CD14-positive monocyte (primary cell): ENCODE data around the gene DCP1A. TPM values are rescaled to one million over a fixed set of nuclear protein-coding genes. Genes with fewer than 3 reads are reported as not detected.

Source experiments
- DNase-seq, 3 donors: peaks; one replicate each; pipeline ENCODE4 v3.0.0-alpha.2; 2011 to 2022
- H2AFZ ChIP-seq: 2 replicates; pipeline ENCODE4 v1.6.0; 2012; ENCODE audit warnings: mild to moderate bottlenecking, low read depth, low read length, inconsistent platforms; ENCODE audit not compliant: insufficient read depth, poor library complexity, severe bottlenecking
- H3K27ac ChIP-seq, 2 donors: 1 replicate in 1 of 2; 2 replicates in 1 of 2; pipeline ENCODE4 v1.5.1; 2012 to 2013; ENCODE audit warnings: low read length in 2 of 2, control low read depth in 1 of 2, inconsistent platforms in 1 of 2, low read depth in 1 of 2, mild to moderate bottlenecking in 1 of 2
- H3K27me3 ChIP-seq, 2 donors: one replicate each; pipeline versions ENCODE4 v1.6.0 to v1.6.1; 2011 to 2013; ENCODE audit warnings: low read length in 2 of 2; ENCODE audit not compliant: control insufficient read depth in 2 of 2, insufficient read depth in 2 of 2
- H3K36me3 ChIP-seq, 2 donors: replicated peaks in 1 of 2; 1 replicate in 1 of 2; 2 replicates in 1 of 2; pipeline versions ENCODE4 v1.5.1 to v1.6.1; 2012 to 2013; ENCODE audit warnings: low read length in 2 of 2, control low read depth in 1 of 2, inconsistent platforms in 1 of 2, mild to moderate bottlenecking in 1 of 2; ENCODE audit not compliant: insufficient read depth in 2 of 2, control insufficient read depth in 1 of 2
- H3K4me1 ChIP-seq, 2 donors: 1 replicate in 1 of 2; 2 replicates in 1 of 2; pipeline versions ENCODE4 v1.5.1 to v1.6.1; 2012 to 2013; ENCODE audit warnings: low read length in 2 of 2, control low read depth in 1 of 2, inconsistent platforms in 1 of 2, mild to moderate bottlenecking in 1 of 2, moderate library complexity in 1 of 2; ENCODE audit not compliant: insufficient read depth in 2 of 2, control insufficient read depth in 1 of 2
- H3K4me2 ChIP-seq: replicated peaks from 2 replicates; pipeline ENCODE3; 2012; ENCODE audit warnings: low read length, moderate library complexity, mild to moderate bottlenecking; ENCODE audit not compliant: poor library complexity, severe bottlenecking; ENCODE audit errors: extremely low read depth
- H3K4me3 ChIP-seq, 3 experiments: fragments of 200-600 bp in 1 of 3; sonication (generic) in 1 of 3; replicated peaks in 1 of 3; 1 replicate in 2 of 3; 2 replicates in 1 of 3; pipeline ENCODE4 v1.5.1; 2011 to 2013; ENCODE audit warnings: low read length in 3 of 3, mild to moderate bottlenecking in 3 of 3, control low read depth in 2 of 3, low read depth in 2 of 3, inconsistent platforms in 1 of 3, moderate library complexity in 1 of 3
- H3K79me2 ChIP-seq: 2 replicates; pipeline ENCODE4 v1.6.0; 2012; ENCODE audit warnings: mild to moderate bottlenecking, control low read depth, inconsistent platforms, low read length, moderate library complexity; ENCODE audit not compliant: insufficient read depth
- H3K9ac ChIP-seq: 2 replicates; pipeline ENCODE4 v1.6.0; 2017; ENCODE audit warnings: low read length, mild to moderate bottlenecking; ENCODE audit not compliant: insufficient read depth, poor library complexity, severe bottlenecking
- H3K9me3 ChIP-seq, 2 donors: replicated peaks in 1 of 2; 1 replicate in 1 of 2; 2 replicates in 1 of 2; pipeline versions ENCODE4 v1.5.1 to v1.6.1; 2012 to 2013; ENCODE audit warnings: low read length in 2 of 2, control low read depth in 1 of 2; ENCODE audit not compliant: control insufficient read depth in 1 of 2, insufficient read depth in 1 of 2
- H4K20me1 ChIP-seq: 2 replicates; pipeline ENCODE4 v1.6.0; 2012; ENCODE audit warnings: mild to moderate bottlenecking, low read length, control low read depth, moderate library complexity; ENCODE audit not compliant: insufficient read depth
- H3K27ac Mint-ChIP-seq, 7 donors: one replicate each; pipeline ENCODE4 v1.8.0; 2020; ENCODE audit warnings: mild to moderate bottlenecking in 7 of 7, mixed read lengths in 7 of 7, moderate library complexity in 6 of 7, inconsistent platforms in 2 of 7
- H3K27me3 Mint-ChIP-seq, 3 donors: one replicate each; pipeline ENCODE4 v1.8.0; 2021 to 2022; ENCODE audit warnings: low read depth in 3 of 3, mild to moderate bottlenecking in 3 of 3, mixed read lengths in 3 of 3, moderate library complexity in 3 of 3, inconsistent platforms in 1 of 3
- H3K36me3 Mint-ChIP-seq, 2 donors: one replicate each; pipeline ENCODE4 v1.8.0; 2020; ENCODE audit warnings: mixed read lengths in 2 of 2, inconsistent platforms in 1 of 2, mild to moderate bottlenecking in 1 of 2
- H3K4me1 Mint-ChIP-seq: one replicate; pipeline ENCODE4 v1.8.0; 2020; ENCODE audit warnings: mild to moderate bottlenecking, mixed read lengths
- H3K4me3 Mint-ChIP-seq, 2 donors: one replicate each; pipeline ENCODE4 v1.8.0; 2020; ENCODE audit warnings: mild to moderate bottlenecking in 2 of 2, mixed read lengths in 2 of 2, moderate library complexity in 1 of 2
- H3K9me3 Mint-ChIP-seq, 7 donors: one replicate each; pipeline ENCODE4 v1.8.0; 2020 to 2022; ENCODE audit warnings: mixed read lengths in 7 of 7, mild to moderate bottlenecking in 6 of 7, moderate library complexity in 6 of 7, inconsistent platforms in 2 of 7
- WGBS: methylation state at CpG from one replicate; pipeline ENCODE4 v1.1.5; 2013; ENCODE audit warnings: missing lambda C conversion rate; ENCODE audit not compliant: insufficient coverage; 5-methylcytosine and 5-hydroxymethylcytosine counted together
- intact Hi-C, 2 donors: fragments of 100-400 bp; cut with micrococcal nuclease; formaldehyde crosslinking; loops; one replicate each; pipeline versions ENCODE4 v1.15.0 to v1.15.1; 2023
- polyA plus RNA-seq, 3 donors: library from polyadenylated mRNA; depleted of rRNA in 1 of 3; unstranded in 2 of 3; stranded (reverse) in 1 of 3; fragments of 300-500 nt in 2 of 3; fragments of >200 nt in 1 of 3; fragmentation: Illumina TruSeq in 2 of 3; gene quantifications; 1 replicate in 2 of 3; 2 replicates in 1 of 3; pipeline ENCODE4 v1.2.3, GENCODE V29; 2012 to 2021
- TF ChIP-seq, protein P1 (sequence below): fragments of 200-600 bp; IDR thresholded peaks from one replicate; pipeline ENCODE4 v1.8.0; 2022; ENCODE audit warnings: antibody characterized with exemption, mild to moderate bottlenecking

DCP1A gene
- polyA plus RNA-seq, 3 donors = 11.9 to 25.4 (median 19.3) TPM

DNA sequence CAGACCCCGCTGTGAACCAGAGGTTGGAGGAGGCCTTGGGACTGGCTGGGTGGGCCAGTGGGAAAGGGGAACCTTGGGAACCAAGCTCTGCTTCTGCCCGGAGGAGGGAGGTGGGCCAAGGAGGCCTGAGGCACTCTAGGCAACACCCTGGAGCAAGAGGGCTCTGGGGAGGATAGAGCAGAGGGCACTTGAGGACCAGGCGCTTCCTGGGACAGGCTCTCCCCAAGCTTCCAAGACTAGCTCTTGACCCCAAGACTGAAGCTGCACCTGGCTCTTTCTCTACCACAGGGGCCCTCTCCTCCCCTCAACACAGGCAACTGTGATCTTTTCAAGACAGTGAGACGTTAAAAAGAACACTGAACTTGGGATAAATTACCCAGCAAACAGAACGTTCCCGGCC is 111.8 kb downstream of the DCP1A start:
- H3K4me3 ChIP-seq = no peak overlapping the region
- DNase-seq = no peak
- H3K4me1 ChIP-seq = peaks cover 48 to 52% of the 10 kb centered on the region in 2 donors
- peak overlapping the region; percentile 49 to 69 for H3K27ac ChIP-seq
- peaks cover 71 to 99% of the 10 kb centered on the region in 2 donors for H3K36me3 Mint-ChIP-seq
- no peaks in the 10 kb centered on the region for H3K27me3 Mint-ChIP-seq
- no peak overlapping the region for H3K4me3 Mint-ChIP-seq
- H3K36me3 ChIP-seq = peaks cover 92 to 99% of the 10 kb centered on the region in 2 donors
- no peaks in the 10 kb centered on the region for H3K9me3 ChIP-seq
- peaks cover 54% of the 10 kb centered on the region for H3K4me1 Mint-ChIP-seq
- no peak overlapping the region for H2AFZ ChIP-seq
- H4K20me1 ChIP-seq = peaks cover 99% of the 10 kb centered on the region
- intact Hi-C loops = loop anchor here in 1 of 2 donors (5.0 kb wide), 1 partner anchor 37 kb away; no protein-coding TSS in a partner anchor
- H3K79me2 ChIP-seq = peaks cover 99% of the 10 kb centered on the region
- no peaks in the 10 kb centered on the region for H3K27me3 ChIP-seq
- H3K4me2 ChIP-seq = no peak overlapping the region
- 88% methylated on average over 5 of the region's 6 CpGs for WGBS
- H3K9ac ChIP-seq = no peak overlapping the region
- TF ChIP-seq, protein P1, sequence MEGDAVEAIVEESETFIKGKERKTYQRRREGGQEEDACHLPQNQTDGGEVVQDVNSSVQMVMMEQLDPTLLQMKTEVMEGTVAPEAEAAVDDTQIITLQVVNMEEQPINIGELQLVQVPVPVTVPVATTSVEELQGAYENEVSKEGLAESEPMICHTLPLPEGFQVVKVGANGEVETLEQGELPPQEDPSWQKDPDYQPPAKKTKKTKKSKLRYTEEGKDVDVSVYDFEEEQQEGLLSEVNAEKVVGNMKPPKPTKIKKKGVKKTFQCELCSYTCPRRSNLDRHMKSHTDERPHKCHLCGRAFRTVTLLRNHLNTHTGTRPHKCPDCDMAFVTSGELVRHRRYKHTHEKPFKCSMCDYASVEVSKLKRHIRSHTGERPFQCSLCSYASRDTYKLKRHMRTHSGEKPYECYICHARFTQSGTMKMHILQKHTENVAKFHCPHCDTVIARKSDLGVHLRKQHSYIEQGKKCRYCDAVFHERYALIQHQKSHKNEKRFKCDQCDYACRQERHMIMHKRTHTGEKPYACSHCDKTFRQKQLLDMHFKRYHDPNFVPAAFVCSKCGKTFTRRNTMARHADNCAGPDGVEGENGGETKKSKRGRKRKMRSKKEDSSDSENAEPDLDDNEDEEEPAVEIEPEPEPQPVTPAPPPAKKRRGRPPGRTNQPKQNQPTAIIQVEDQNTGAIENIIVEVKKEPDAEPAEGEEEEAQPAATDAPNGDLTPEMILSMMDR = no peak
- peak overlapping the region; percentile 76 to 90 (median 87) for H3K27ac Mint-ChIP-seq
- peaks cover 0 to 2% (median 0%) of the 10 kb centered on the region in 7 donors for H3K9me3 Mint-ChIP-seq

DNA sequence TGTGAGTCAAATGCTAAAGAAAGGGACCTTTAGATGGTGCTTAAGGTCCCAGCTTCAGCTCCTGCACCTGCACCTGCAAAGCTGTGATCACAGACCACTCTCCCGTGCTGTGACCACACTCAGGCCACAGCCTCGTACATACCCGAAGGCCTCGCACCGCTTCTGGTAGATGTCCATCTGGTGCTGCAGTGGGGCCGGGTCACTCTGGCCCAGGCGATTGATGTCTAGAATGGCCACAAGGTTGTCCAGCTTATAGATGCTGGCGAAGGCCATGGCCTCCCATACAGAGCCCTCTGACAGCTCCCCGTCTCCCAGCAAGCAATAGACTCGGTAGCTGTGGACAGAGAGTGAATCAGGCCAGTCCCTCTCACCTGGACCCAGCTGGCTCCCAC is 112.5 kb downstream of the DCP1A start:
- Histone ChIP-seq H3K79me2 (peaks cover 99% of the 10 kb centered on the region), H3K27ac (peak overlapping the region; percentile 24 to 67), H3K9me3 (no peaks in the 10 kb centered on the region), H3K4me2 (no peak overlapping the region), H3K27me3 (no peaks in the 10 kb centered on the region), H2AFZ (no peak overlapping the region), H3K4me3 (no peak overlapping the region), H3K4me1 (peaks cover 41 to 45% of the 10 kb centered on the region in 2 donors), H3K36me3 (peaks cover 92 to 99% of the 10 kb centered on the region in 2 donors), H3K9ac (no peak overlapping the region), H4K20me1 (peaks cover 99% of the 10 kb centered on the region)
- TF ChIP-seq, protein P1 = no peak
- no peaks in the 10 kb centered on the region for H3K27me3 Mint-ChIP-seq
- peaks cover 0 to 2% (median 0%) of the 10 kb centered on the region in 7 donors for H3K9me3 Mint-ChIP-seq
- WGBS = 98% methylated on average over 8 of the region's 10 CpGs
- no peak overlapping the region for H3K4me3 Mint-ChIP-seq
- peaks cover 71 to 99% of the 10 kb centered on the region in 2 donors for H3K36me3 Mint-ChIP-seq
- intact Hi-C loops = loop anchor here in 1 of 2 donors (5.0 kb wide), 1 partner anchor 37 kb away; no protein-coding TSS in a partner anchor
- peak overlapping the region in 4 of 7 donors; percentile 25 to 76 (median 74) for H3K27ac Mint-ChIP-seq
- H3K4me1 Mint-ChIP-seq = peaks cover 47% of the 10 kb centered on the region
- no peak for DNase-seq
